Activated naive CD4-positive, alpha-beta T cell treated with anti-CD3 and anti-CD28 coated beads for 36 hours (primary cell): Measurements from ENCODE around the gene PDCL2. TPM values are rescaled to one million over a fixed set of nuclear protein-coding genes. Genes with fewer than 3 reads are reported as not detected.
"Not testable (repeated sequence)": the region's sequence is repeated elsewhere in the genome, so short reads cannot be mapped to it uniquely, and the experiment has no call there.

Experiments
- CTCF ChIA-PET: fragments of 350-600 bp; sonication (Branson Sonifier 250); formaldehyde crosslinking; loops from one replicate; lab custom pipeline; 2021; ENCODE audit warnings: antibody characterized with exemption; lab: Charles Lee
- DNase-seq: peaks from one replicate; pipeline ENCODE4 v3.0.0-alpha.2; 2020
- H3K27ac Mint-ChIP-seq: one replicate; pipeline ENCODE4 v1.8.0; 2021; ENCODE audit warnings: mild to moderate bottlenecking, mixed read lengths
- H3K27me3 Mint-ChIP-seq: one replicate; pipeline ENCODE4 v1.8.0; 2021; ENCODE audit warnings: low read depth, mixed read lengths
- H3K36me3 Mint-ChIP-seq: one replicate; pipeline ENCODE4 v1.8.0; 2021; ENCODE audit warnings: low read depth, mixed read lengths
- H3K4me1 Mint-ChIP-seq: one replicate; pipeline ENCODE4 v1.8.0; 2021; ENCODE audit warnings: low read depth, mixed read lengths
- H3K4me3 Mint-ChIP-seq: one replicate; pipeline ENCODE4 v1.8.0; 2021; ENCODE audit warnings: mild to moderate bottlenecking, moderate library complexity, mixed read lengths
- H3K9me3 Mint-ChIP-seq: one replicate; pipeline ENCODE4 v1.8.0; 2021; ENCODE audit warnings: mixed read lengths
- intact Hi-C: fragments of 100-400 bp; cut with micrococcal nuclease; formaldehyde crosslinking; loops from one replicate; pipeline ENCODE4 v1.15.1; 2023
- total RNA-seq, 2 experiments: library from RNA; stranded (reverse); gene quantifications; one replicate each; pipeline ENCODE4 v1.2.3, GENCODE V29; 2021

The PDCL2 gene
- total RNA-seq, 2 experiments from 2014 or later = not detected

DNA sequence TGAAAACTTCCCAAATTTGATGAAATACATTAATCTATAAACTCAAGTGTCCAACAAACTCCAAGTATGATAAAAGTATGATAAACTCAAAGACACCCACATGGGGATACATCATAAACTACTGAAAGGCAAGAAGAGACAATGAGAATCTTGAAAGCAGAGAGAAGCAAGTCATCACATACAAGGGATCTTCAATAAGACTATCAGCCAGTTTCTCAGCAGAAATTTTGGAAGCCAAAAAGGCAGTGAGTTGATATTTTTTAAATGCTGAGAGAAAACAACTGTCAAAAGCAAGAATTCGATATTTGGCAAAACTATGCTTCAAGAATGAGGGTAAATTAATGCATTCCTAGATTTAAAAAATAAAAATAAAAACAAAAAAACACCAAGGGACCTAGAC, 16.5 kb downstream of the PDCL2 start:
- peaks cover 16% of the 10 kb centered on the region for H3K9me3 Mint-ChIP-seq
- no peak overlapping the region for H3K4me3 Mint-ChIP-seq
- no peaks in the 10 kb centered on the region for H3K4me1 Mint-ChIP-seq
- peaks cover 3% of the 10 kb centered on the region for H3K27me3 Mint-ChIP-seq
- peaks cover 3% of the 10 kb centered on the region for H3K36me3 Mint-ChIP-seq
- CTCF ChIA-PET = no interaction called here
- intact Hi-C loops = no loop called here
- no peak for DNase-seq
- no peak overlapping the region for H3K27ac Mint-ChIP-seq

DNA sequence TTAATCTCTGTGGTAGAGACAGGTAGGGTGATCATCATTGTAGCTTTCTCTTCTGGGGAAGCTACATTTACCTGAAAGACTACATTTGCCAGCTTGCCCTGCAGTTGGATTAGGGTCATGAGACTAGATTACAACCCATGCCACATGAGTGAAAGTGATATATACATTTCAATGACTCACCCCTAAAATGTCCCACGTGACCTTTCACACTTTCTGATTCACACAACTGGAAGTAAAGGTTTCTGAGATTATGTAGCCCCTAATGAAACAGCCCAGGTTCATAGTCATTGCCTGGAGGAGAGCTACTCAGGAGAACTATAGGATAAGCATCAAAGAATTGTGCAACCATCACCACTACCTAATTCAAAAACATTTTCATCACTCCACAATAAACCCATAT, 17.8 kb downstream of the PDCL2 start:
- DNase-seq = peak; percentile 12
- no peak overlapping the region for H3K4me3 Mint-ChIP-seq
- CTCF ChIA-PET = interaction anchor here (0.6 kb wide), 1 partner anchor 964 kb away, joined by 4 read pairs; no protein-coding TSS in a partner anchor
- H3K27ac Mint-ChIP-seq = no peak overlapping the region
- H3K4me1 Mint-ChIP-seq = no peaks in the 10 kb centered on the region
- H3K9me3 Mint-ChIP-seq = peaks cover 16% of the 10 kb centered on the region
- H3K36me3 Mint-ChIP-seq = peaks cover 3% of the 10 kb centered on the region
- intact Hi-C loops = no loop called here
- H3K27me3 Mint-ChIP-seq = peaks cover 3% of the 10 kb centered on the region

DNA sequence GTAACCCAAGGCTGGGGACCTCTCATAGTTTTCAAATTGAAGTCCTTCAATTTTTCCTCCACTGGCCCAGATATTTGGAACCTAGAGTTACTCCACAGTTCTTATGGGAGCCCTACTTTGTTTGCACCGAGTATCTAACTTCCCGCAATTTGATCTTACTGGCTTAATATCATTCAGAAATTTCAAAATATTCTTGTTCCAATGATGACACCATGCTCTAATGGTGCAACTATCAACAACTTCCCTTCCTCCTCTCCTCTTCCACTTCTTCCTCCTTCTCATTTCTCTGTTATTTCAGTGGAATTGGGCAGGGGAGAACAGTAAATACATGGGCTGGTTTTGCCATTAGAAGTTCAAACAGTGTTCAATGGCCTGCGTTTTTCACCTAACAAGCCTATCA, 20.2 kb downstream of the PDCL2 start:
- Mint-ChIP-seq H3K9me3 (peaks cover 8% of the 10 kb centered on the region), H3K27ac (no peak overlapping the region), H3K36me3 (peaks cover 3% of the 10 kb centered on the region), H3K4me3 (no peak overlapping the region), H3K4me1 (no peaks in the 10 kb centered on the region), H3K27me3 (peaks cover 5% of the 10 kb centered on the region)
- CTCF ChIA-PET = no interaction called here
- DNase-seq = no peak
- intact Hi-C loops = no loop called here

DNA sequence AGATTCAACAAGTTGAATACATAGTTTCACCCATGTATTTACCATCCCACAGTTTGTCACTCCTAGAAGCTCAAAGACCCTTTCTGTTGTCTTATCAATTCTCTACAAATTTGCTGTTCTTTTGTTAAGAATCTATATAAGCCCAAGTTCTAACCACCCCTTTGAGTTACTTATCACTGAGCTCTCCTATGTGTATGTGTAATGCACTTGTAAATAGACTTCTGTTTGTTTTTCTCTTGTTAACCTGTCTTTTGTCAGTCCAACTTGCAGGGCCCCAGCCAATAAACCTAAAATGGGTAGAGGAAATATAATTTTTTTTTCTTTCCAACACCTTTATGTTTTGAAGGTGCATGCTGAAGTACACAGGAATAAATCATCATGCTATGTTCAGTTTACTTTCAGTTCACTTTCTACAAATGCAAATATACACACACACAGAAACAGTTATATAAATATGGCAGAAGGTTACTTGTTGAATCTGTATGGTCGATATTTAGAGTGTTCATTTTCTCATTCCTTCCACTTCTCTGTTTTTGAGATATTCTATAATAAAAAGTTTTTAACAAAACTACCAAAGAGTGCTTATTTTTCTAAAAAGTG, 23.0 kb downstream of the PDCL2 start:
- no peak for DNase-seq
- CTCF ChIA-PET = no interaction called here

DNA sequence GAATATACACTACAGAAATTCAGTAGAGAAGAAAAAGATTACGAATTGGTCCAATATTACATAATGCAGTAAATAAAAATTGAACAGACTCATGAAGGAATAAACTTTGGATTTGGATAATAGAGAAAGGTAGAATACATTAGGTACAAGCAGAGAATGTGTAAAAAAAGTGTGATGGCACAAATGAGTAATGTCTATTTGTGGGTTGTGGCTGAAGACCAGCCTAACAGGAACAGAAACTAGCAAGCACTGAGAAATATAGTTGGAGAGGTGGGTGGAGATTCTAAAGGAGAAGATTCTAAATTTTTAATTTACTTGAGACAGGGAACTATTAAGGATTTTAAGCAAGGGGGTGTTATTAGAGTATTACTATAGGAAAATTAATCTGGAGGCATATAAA, 30.2 kb downstream of the PDCL2 start:
- Mint-ChIP-seq H3K4me3 (no peak overlapping the region), H3K9me3 (peaks cover 4% of the 10 kb centered on the region), H3K4me1 (peaks cover 5% of the 10 kb centered on the region), H3K36me3 (no peaks in the 10 kb centered on the region), H3K27ac (no peak overlapping the region), H3K27me3 (peaks cover 15% of the 10 kb centered on the region)
- CTCF ChIA-PET = interaction anchor here (0.8 kb wide), 1 partner anchor 85 kb away, joined by 5 read pairs; no protein-coding TSS in a partner anchor
- intact Hi-C loops = no loop called here
- DNase-seq = no peak

More for the DNA sequence above, 23.0 kb downstream of the PDCL2 start:
- Mint-ChIP-seq H3K36me3 (no peaks in the 10 kb centered on the region), H3K9me3 (no peaks in the 10 kb centered on the region), H3K4me1 (no peaks in the 10 kb centered on the region), H3K27me3 (peaks cover 5% of the 10 kb centered on the region), H3K4me3 (no peak overlapping the region), H3K27ac (no peak overlapping the region)
- intact Hi-C loops = no loop called here

DNA sequence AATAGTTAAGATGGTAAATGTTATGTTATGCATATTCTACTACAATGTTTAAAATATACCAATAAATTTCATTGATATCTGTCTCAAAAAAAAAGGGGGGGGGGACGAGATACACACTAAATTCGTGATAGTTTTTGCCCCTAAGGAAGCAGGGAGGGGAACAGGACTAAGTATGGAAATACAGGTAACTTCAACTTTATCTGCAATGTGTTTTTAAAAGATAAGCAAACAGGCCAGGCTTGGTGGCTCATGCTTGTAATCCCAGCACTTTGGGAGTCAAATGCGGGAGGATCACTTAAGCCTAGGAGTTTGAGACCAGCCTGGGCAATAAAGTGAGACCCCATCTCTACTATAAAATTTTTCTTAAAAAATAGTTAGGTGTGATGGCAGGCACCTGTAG, 31.9 kb downstream of the PDCL2 start:
- Mint-ChIP-seq H3K27me3 (peaks cover 15% of the 10 kb centered on the region), H3K4me3 (no peak overlapping the region), H3K36me3 (no peaks in the 10 kb centered on the region), H3K9me3 (peaks cover 4% of the 10 kb centered on the region), H3K4me1 (peaks cover 5% of the 10 kb centered on the region), H3K27ac (no peak overlapping the region)
- intact Hi-C loops = no loop called here
- CTCF ChIA-PET = no interaction called here
- DNase-seq = no peak

DNA sequence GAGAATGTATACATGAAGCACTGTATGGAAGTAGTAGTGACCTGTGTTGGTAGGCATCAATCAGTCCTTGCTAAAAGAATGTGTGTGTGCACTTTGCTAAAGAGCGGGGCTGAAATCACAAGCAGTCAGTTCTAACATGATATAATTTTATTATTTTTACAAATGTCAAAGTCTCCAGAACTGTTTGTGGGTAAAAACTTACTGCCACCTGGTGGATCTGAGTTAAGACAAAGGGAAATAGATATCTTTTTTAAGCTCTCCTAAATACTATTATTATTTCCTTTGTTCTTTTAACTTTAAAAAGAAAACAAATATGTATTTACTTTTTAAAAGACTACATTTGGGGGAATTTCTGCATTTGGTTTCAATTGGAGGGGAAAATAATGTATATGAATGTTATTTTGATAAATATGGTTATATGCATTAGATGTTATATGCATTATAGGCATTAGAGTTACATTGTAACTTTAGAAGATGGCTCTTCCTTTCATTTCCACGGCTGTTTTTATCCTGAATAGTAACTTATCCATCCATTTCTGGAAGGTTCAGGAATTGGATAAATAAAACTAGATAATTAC, 37.5 kb downstream of the PDCL2 start:
- Mint-ChIP-seq H3K36me3 (no peaks in the 10 kb centered on the region), H3K27ac (no peak overlapping the region), H3K4me1 (peaks cover 12% of the 10 kb centered on the region), H3K27me3 (peaks cover 12% of the 10 kb centered on the region), H3K4me3 (no peak overlapping the region), H3K9me3 (peaks cover 4% of the 10 kb centered on the region)
- CTCF ChIA-PET = interaction anchor here (0.6 to 1.0 kb wide), 5 partner anchors 106 to 301 kb away, joined by 3 to 8 read pairs (median 4); no protein-coding TSS in a partner anchor
- no peak for DNase-seq
- intact Hi-C loops = loop anchor here (1.0 to 2.0 kb wide), 4 partner anchors 208 to 583 kb away; partner anchors contain the start of gene SRD5A3

DNA sequence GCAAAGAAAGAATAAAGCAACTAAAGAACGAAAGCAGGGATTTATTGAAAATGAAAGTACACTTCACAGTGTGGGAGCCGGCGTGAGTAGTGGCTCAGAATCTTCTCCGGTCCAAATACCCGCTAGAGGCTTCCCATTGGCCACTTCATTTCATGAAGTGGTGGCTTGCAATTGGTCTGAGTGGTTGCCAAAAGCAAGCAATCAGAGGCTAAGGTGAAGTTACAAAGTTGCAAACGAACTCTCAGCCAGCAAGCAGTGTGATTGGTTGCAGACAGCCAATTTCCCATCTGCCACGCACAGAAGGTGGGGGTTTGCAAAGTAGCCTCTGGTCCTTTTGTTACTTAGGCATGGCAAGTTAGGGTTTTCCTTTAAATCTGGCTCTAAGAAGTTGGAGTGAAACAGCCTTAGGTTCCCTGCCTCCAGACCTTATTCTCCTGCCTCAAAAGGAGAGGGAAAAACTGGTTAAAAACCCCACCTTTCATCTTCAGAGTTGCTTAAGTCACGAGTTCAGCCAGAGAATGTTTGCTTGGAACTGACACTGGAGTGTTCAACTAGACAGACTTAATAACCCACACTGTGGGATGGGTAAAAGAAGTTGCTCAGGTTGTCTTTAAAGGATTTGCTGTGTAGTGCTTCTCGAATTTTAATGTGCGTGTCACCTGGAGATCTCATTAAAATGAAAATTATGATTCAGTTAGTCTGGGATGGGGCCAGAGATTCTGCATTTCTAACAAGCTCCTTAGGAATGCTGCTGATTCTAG, 38.4 kb downstream of the PDCL2 start:
- peaks cover 4% of the 10 kb centered on the region for H3K9me3 Mint-ChIP-seq
- intact Hi-C loops = loop anchor here (1.0 to 2.0 kb wide), 4 partner anchors 207 to 582 kb away; partner anchors contain the start of gene SRD5A3
- H3K4me3 Mint-ChIP-seq = no peak overlapping the region
- no peak overlapping the region for H3K27ac Mint-ChIP-seq
- H3K27me3 Mint-ChIP-seq = peaks cover 10% of the 10 kb centered on the region
- peaks cover 18% of the 10 kb centered on the region for H3K4me1 Mint-ChIP-seq
- no peaks in the 10 kb centered on the region for H3K36me3 Mint-ChIP-seq
- DNase-seq = no peak
- CTCF ChIA-PET = interaction anchor here (0.7 kb wide), 1 partner anchor 133 kb away, joined by 3 read pairs; no protein-coding TSS in a partner anchor

DNA sequence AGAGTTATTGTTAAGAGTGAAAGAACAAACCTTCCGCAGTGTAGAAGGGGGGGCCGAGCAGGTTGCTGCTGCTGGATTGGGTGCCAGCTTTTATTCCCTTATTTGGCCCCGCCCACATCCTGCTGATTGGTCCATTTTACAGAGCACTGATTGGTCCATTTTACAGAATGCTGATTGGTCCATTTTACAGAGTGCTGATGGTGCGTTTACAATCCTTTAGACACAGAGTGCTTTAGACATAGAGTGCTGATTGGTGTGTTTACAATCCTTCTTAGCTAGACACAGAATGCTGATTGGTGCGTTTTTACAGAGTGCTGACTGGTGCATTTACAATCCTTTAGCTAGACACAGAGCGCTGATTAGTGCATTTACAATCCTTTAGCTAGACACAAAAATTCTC, 40.1 kb downstream of the PDCL2 start:
- H3K4me3 Mint-ChIP-seq, H3K27ac Mint-ChIP-seq, H3K27me3 Mint-ChIP-seq, CTCF ChIA-PET, H3K9me3 Mint-ChIP-seq, H3K36me3 Mint-ChIP-seq, intact Hi-C loops, DNase-seq: not testable (repeated sequence)
- peaks cover 27% of the 10 kb centered on the region for H3K4me1 Mint-ChIP-seq

DNA sequence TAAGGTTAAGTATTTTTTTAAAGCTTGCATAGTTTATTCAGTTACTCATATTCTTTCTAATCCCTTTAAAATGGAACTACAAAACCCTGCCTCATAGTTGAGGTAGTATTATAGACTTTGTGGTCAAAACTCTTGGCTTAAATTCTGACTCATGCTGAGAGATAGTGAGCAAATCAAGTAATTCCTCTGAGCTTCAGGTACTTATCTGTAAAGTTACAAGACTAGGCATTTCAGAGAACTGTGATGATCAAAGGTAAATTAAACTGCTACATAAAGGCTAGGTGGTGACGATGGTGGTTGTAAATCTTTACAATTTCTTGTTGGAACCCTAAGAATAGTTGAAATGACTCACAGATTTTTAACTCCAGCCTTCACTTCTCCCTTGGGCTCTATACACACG, 42.2 kb downstream of the PDCL2 start:
- Mint-ChIP-seq H3K27ac (peak overlapping the region; percentile 11), H3K36me3 (no peaks in the 10 kb centered on the region), H3K4me1 (peaks cover 30% of the 10 kb centered on the region), H3K27me3 (no peaks in the 10 kb centered on the region), H3K4me3 (no peak overlapping the region), H3K9me3 (no peaks in the 10 kb centered on the region)
- CTCF ChIA-PET = no interaction called here
- DNase-seq = no peak
- intact Hi-C loops = loop anchor here (1.0 to 5.0 kb wide), 5 partner anchors 87 to 1427 kb away; partner anchors contain the start of genes NMU, NOA1 and POLR2B

DNA sequence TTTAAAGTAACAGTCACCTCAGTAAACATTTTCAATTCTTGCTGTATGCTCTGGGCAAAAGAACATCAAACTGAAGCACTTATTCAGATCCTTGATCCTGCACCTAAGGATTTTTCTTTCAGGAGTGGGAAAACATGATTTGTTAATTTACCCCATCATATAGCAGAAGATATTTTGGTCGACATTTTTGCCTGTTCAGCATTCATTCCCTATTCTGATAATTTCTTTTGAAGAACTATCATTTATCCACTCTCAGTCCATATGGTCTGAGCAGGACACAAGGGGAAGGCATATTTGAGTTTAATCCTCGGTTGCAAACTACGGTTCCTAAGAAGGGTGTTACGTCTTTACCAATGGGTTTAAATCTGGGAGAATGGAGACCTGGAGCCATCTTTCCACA, 44.1 kb downstream of the PDCL2 start:
- Mint-ChIP-seq H3K4me1 (peaks cover 45% of the 10 kb centered on the region), H3K27me3 (no peaks in the 10 kb centered on the region), H3K36me3 (no peaks in the 10 kb centered on the region), H3K4me3 (peak overlapping the region; percentile 84), H3K27ac (peak overlapping the region; percentile 89), H3K9me3 (no peaks in the 10 kb centered on the region)
- no peak for DNase-seq
- intact Hi-C loops = loop anchor here (2.0 to 5.0 kb wide), 7 partner anchors 89 to 1429 kb away; partner anchors contain the start of genes EXOC1, NMU, NOA1 and POLR2B
- CTCF ChIA-PET = no interaction called here

DNA sequence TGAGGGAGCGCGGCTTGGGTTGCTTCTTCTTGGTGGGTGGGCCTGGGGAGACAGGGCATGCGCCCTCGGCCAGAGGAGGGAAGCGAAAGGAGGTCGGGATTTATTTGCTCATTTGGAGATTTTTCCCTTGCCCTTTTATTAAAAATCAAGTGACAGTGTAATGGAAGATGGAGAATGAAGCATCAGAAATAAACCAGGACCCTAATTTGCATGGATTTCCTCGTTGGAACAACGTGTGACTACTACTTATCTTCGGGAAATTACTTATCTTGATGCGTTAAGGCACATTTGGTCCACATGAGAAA, 44.6 kb downstream of the PDCL2 start:
- Mint-ChIP-seq H3K36me3 (no peaks in the 10 kb centered on the region), H3K27ac (peak overlapping the region; percentile 89), H3K4me1 (peaks cover 48% of the 10 kb centered on the region), H3K4me3 (peak overlapping the region; percentile 84), H3K27me3 (no peaks in the 10 kb centered on the region), H3K9me3 (no peaks in the 10 kb centered on the region)
- intact Hi-C loops = loop anchor here (2.0 to 5.0 kb wide), 7 partner anchors 90 to 1430 kb away; partner anchors contain the start of genes EXOC1, NMU, NOA1 and POLR2B
- DNase-seq = no peak
- CTCF ChIA-PET = interaction anchor here (0.6 kb wide), 1 partner anchor 939 kb away, joined by 6 read pairs; no protein-coding TSS in a partner anchor
